HEK293 (cell line): ENCODE results near the gene TUBB4A.
A peak's percentile ranks its signal among the peaks of the same experiment; 100 is the strongest.

ENCODE experiments used
- CTCF ChIA-PET: fragments of 350-600 bp; formaldehyde crosslinking; extraction: SDS; loops from one replicate; lab custom pipeline; 2021; ENCODE audit warnings: antibody characterized with exemption; lab: Yijun Ruan, JAX
- POLR2A ChIA-PET: fragments of 300-600 bp; formaldehyde crosslinking; extraction: SDS; loops from one replicate; lab custom pipeline; 2020; ENCODE audit warnings: antibody characterized with exemption, inconsistent platforms; lab: Yijun Ruan, JAX
- H3K27ac ChIP-seq: fragments of 200-500 bp; sonication (Bioruptor generic); 2 replicates; pipeline ENCODE4 v1.5.1; 2014; ENCODE audit warnings: low read depth, low read length, control low read depth, inconsistent platforms; ENCODE audit errors: extremely low read depth
- H3K36me3 ChIP-seq, 2 experiments: fragments of 200-500 bp in 1 of 2; sonication (Bioruptor generic) in 1 of 2; 1 replicate in 1 of 2; 2 replicates in 1 of 2; pipeline ENCODE4 v1.5.1; 2014 to 2017; ENCODE audit warnings: inconsistent platforms in 2 of 2, low read length in 2 of 2; ENCODE audit not compliant: control insufficient read depth in 2 of 2, insufficient read depth in 1 of 2
- H3K4me1 ChIP-seq: fragments of 200-500 bp; sonication (Bioruptor generic); 2 replicates; pipeline ENCODE4 v1.5.1; 2014; ENCODE audit warnings: mild to moderate bottlenecking, low read length, inconsistent platforms; ENCODE audit not compliant: control insufficient read depth, insufficient read depth
- H3K4me3 ChIP-seq: 2 replicates; pipeline ENCODE4 v1.5.1; 2011; ENCODE audit warnings: low read depth, mild to moderate bottlenecking, control low read depth, low read length, moderate library complexity
- H3K9me3 ChIP-seq: fragments of 200-500 bp; sonication (Bioruptor generic); 2 replicates; pipeline ENCODE4 v1.5.1; 2014; ENCODE audit warnings: low read depth, low read length, inconsistent platforms; ENCODE audit not compliant: control insufficient read depth, insufficient read depth
- BCL11A ChIP-seq: fragments of 450-650 bp; formaldehyde crosslinking; IDR thresholded peaks from 2 replicates; pipeline ENCODE4 v1.5.1; 2016; ENCODE audit warnings: low read depth, missing biosample characterization, missing genetic modification characterization
- SP2 ChIP-seq: fragments of 450-650 bp; formaldehyde crosslinking; IDR thresholded peaks from 2 replicates; pipeline ENCODE4 v1.5.1; 2016; ENCODE audit warnings: missing biosample characterization, missing genetic modification characterization
- ZBTB17 ChIP-seq: fragments of 450-650 bp; formaldehyde crosslinking; IDR thresholded peaks from 2 replicates; pipeline ENCODE4 v1.5.1; 2016; ENCODE audit warnings: missing biosample characterization, missing genetic modification characterization
- ZFP69B ChIP-seq: fragments of 450-650 bp; formaldehyde crosslinking; IDR thresholded peaks from 2 replicates; pipeline ENCODE4 v1.5.1; 2016; ENCODE audit warnings: missing biosample characterization, missing genetic modification characterization
- ZNF112 ChIP-seq: fragments of 450-650 bp; formaldehyde crosslinking; IDR thresholded peaks from 2 replicates; pipeline ENCODE4 v1.5.0; 2017; ENCODE audit warnings: missing biosample characterization, missing genetic modification characterization
- ZNF155 ChIP-seq: fragments of 450-650 bp; formaldehyde crosslinking; IDR thresholded peaks from 2 replicates; pipeline ENCODE4 v1.5.1; 2016; ENCODE audit warnings: missing biosample characterization, missing genetic modification characterization
- ZNF211 ChIP-seq: fragments of 450-650 bp; formaldehyde crosslinking; IDR thresholded peaks from 2 replicates; pipeline ENCODE4 v1.5.1; 2016; ENCODE audit warnings: low read depth, missing biosample characterization, missing genetic modification characterization
- ZNF23 ChIP-seq: fragments of 450-650 bp; formaldehyde crosslinking; IDR thresholded peaks from 2 replicates; pipeline ENCODE4 v1.5.1; 2016; ENCODE audit warnings: missing biosample characterization, missing genetic modification characterization, borderline replicate concordance
- ZNF248 ChIP-seq: fragments of 450-650 bp; formaldehyde crosslinking; IDR thresholded peaks from 2 replicates; pipeline ENCODE4 v1.5.1; 2017; ENCODE audit warnings: missing biosample characterization, missing genetic modification characterization
- ZNF521 ChIP-seq: fragments of 450-650 bp; formaldehyde crosslinking; IDR thresholded peaks from 2 replicates; pipeline ENCODE4 v1.5.1; 2017; ENCODE audit warnings: missing biosample characterization, mild to moderate bottlenecking, missing genetic modification characterization
- ZNF530 ChIP-seq: fragments of 450-650 bp; formaldehyde crosslinking; IDR thresholded peaks from 2 replicates; pipeline ENCODE4 v1.5.1; 2016; ENCODE audit warnings: low read depth, missing biosample characterization, missing genetic modification characterization
- ZNF555 ChIP-seq: fragments of 450-650 bp; formaldehyde crosslinking; conservative IDR thresholded peaks from 2 replicates; pipeline ENCODE4 v1.5.1; 2017; ENCODE audit warnings: missing biosample characterization, mild to moderate bottlenecking, missing genetic modification characterization, inconsistent platforms
- ZNF610 ChIP-seq: fragments of 450-650 bp; formaldehyde crosslinking; IDR thresholded peaks from 2 replicates; pipeline ENCODE4 v1.5.1; 2016; ENCODE audit warnings: missing biosample characterization, missing genetic modification characterization, borderline replicate concordance
- TF ChIP-seq, protein P1 (sequence below): fragments of 450-650 bp; formaldehyde crosslinking; conservative IDR thresholded peaks from 2 replicates; pipeline ENCODE4 v1.5.1; 2016; ENCODE audit warnings: low read depth, missing biosample characterization, missing genetic modification characterization
- TF ChIP-seq, protein P2 (sequence below): fragments of 450-650 bp; formaldehyde crosslinking; IDR thresholded peaks from 2 replicates; pipeline ENCODE4 v1.5.1; 2016; ENCODE audit warnings: missing biosample characterization, missing genetic modification characterization, low read depth
- TF ChIP-seq, protein P3 (sequence below): fragments of 450-650 bp; formaldehyde crosslinking; IDR thresholded peaks from 2 replicates; pipeline ENCODE4; 2016; ENCODE audit warnings: missing biosample characterization, missing genetic modification characterization
- TF ChIP-seq, protein P4 (sequence below): IDR thresholded peaks from 2 replicates; pipeline ENCODE4 v1.6.1; 2011; ENCODE audit warnings: mild to moderate bottlenecking, low read depth, low read length, borderline replicate concordance
- TF ChIP-seq, protein P5 (sequence below): fragments of 450-650 bp; formaldehyde crosslinking; IDR thresholded peaks from 2 replicates; pipeline ENCODE4 v1.5.1; 2016; ENCODE audit warnings: missing biosample characterization, missing genetic modification characterization
- TF ChIP-seq, protein P6 (sequence below): fragments of 450-650 bp; formaldehyde crosslinking; IDR thresholded peaks from 2 replicates; pipeline ENCODE4 v1.5.0; 2017; ENCODE audit warnings: missing biosample characterization, missing genetic modification characterization, borderline replicate concordance
- TF ChIP-seq, protein P7 (sequence below): fragments of 450-650 bp; formaldehyde crosslinking; IDR thresholded peaks from 2 replicates; pipeline ENCODE4 v1.5.1; 2016; ENCODE audit warnings: missing biosample characterization, missing genetic modification characterization

The TUBB4A gene

DNA sequence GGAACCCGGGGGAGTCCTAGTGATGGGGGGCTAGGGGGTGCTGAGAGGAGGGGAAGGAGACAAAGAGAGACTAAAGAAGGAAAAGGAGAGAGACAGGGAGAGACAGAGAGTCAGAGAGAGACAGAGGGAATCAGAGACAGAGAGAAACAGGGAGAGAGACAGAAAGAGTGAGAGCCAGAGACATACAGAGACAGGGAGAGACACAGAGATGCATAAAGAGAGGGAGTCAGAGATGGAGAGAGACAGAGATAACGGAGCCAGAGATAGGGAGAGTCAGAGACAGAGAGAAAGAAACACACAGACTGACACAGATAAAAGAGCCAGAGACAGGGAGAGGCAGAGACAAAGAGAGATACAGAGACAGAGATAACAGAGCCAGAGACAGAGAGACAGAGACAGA is 27.2 kb upstream of the TUBB4A start (continued):
- TF ChIP-seq, protein P1, sequence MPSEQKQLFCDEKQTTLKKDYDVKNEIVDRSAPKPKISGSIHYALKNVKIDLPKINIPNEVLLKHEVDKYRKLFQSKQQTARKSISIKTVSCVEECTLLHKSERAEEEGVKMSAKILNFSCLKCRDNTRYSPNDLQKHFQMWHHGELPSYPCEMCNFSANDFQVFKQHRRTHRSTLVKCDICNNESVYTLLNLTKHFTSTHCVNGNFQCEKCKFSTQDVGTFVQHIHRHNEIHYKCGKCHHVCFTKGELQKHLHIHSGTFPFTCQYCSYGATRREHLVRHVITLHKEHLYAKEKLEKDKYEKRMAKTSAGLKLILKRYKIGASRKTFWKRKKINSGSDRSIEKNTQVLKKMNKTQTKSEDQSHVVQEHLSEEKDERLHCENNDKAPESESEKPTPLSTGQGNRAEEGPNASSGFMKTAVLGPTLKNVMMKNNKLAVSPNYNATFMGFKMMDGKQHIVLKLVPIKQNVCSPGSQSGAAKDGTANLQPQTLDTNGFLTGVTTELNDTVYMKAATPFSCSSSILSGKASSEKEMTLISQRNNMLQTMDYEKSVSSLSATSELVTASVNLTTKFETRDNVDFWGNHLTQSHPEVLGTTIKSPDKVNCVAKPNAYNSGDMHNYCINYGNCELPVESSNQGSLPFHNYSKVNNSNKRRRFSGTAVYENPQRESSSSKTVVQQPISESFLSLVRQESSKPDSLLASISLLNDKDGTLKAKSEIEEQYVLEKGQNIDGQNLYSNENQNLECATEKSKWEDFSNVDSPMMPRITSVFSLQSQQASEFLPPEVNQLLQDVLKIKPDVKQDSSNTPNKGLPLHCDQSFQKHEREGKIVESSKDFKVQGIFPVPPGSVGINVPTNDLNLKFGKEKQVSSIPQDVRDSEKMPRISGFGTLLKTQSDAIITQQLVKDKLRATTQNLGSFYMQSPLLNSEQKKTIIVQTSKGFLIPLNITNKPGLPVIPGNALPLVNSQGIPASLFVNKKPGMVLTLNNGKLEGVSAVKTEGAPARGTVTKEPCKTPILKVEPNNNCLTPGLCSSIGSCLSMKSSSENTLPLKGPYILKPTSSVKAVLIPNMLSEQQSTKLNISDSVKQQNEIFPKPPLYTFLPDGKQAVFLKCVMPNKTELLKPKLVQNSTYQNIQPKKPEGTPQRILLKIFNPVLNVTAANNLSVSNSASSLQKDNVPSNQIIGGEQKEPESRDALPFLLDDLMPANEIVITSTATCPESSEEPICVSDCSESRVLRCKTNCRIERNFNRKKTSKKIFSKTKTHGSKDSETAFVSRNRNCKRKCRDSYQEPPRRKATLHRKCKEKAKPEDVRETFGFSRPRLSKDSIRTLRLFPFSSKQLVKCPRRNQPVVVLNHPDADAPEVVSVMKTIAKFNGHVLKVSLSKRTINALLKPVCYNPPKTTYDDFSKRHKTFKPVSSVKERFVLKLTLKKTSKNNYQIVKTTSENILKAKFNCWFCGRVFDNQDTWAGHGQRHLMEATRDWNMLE (tag by site-specific recombination), result no peak

DNA sequence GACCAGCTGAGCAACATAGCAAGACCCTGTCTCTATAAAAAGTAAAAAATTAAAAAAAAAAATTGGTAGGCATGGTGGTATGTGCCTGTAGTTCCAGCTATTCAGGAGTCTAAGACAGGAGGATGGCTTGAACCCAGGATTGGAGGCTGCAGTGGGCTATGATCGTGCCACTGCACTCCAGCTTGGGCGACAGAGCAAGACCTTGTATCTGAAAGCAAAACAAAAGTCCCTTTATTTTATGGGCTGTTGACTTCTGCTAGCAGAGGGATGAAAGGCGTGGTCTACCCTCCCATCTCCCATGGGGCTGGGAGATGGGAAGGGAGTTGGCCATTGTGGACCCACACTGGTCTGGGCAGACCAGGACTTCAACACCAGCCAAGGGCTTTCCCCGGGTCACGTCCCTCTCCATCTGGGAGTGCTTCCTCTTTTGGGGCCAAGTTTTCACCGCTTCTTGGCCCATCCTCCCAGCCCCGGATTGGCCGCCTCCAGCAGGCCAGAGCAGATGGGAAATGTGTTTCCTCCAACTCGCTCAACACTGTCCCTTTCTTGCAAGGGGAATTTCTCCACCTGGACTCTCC is 26.5 kb upstream of the TUBB4A start:
- H3K27ac ChIP-seq, result no peak overlapping the region
- no peaks in the 10 kb centered on the region; the same call in 1 of the 2 replicates for H3K4me1 ChIP-seq
- no peak overlapping the region for H3K4me3 ChIP-seq
- H3K36me3 ChIP-seq, result no peaks in the 10 kb centered on the region
- H3K9me3 ChIP-seq, result no peaks in the 10 kb centered on the region
- POLR2A ChIA-PET, result interaction anchor here (0.6 kb wide), 3 partner anchors 12 to 49 kb away, joined by 3 to 6 read pairs (median 4); no protein-coding TSS in a partner anchor
- CTCF ChIA-PET, result interaction anchor here (0.6 kb wide), 1 partner anchor 322 kb away, joined by 3 read pairs; no protein-coding TSS in a partner anchor
- no peak for TF ChIP-seq ZNF555
- TF ChIP-seq, protein P2, sequence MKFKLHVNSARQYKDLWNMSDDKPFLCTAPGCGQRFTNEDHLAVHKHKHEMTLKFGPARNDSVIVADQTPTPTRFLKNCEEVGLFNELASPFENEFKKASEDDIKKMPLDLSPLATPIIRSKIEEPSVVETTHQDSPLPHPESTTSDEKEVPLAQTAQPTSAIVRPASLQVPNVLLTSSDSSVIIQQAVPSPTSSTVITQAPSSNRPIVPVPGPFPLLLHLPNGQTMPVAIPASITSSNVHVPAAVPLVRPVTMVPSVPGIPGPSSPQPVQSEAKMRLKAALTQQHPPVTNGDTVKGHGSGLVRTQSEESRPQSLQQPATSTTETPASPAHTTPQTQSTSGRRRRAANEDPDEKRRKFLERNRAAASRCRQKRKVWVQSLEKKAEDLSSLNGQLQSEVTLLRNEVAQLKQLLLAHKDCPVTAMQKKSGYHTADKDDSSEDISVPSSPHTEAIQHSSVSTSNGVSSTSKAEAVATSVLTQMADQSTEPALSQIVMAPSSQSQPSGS (tag by site-specific recombination), result no peak
- TF ChIP-seq, protein P3, sequence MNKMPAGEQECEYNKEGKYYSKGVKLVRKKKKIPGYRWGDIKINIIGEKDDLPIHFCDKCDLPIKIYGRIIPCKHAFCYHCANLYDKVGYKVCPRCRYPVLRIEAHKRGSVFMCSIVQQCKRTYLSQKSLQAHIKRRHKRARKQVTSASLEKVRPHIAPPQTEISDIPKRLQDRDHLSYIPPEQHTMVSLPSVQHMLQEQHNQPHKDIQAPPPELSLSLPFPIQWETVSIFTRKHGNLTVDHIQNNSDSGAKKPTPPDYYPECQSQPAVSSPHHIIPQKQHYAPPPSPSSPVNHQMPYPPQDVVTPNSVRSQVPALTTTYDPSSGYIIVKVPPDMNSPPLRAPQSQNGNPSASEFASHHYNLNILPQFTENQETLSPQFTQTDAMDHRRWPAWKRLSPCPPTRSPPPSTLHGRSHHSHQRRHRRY, result no peak
- no peak for TF ChIP-seq ZNF248
- TF ChIP-seq ZNF610, result no peak
- TF ChIP-seq, protein P4, sequence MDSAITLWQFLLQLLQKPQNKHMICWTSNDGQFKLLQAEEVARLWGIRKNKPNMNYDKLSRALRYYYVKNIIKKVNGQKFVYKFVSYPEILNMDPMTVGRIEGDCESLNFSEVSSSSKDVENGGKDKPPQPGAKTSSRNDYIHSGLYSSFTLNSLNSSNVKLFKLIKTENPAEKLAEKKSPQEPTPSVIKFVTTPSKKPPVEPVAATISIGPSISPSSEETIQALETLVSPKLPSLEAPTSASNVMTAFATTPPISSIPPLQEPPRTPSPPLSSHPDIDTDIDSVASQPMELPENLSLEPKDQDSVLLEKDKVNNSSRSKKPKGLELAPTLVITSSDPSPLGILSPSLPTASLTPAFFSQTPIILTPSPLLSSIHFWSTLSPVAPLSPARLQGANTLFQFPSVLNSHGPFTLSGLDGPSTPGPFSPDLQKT, result no peak
- TF ChIP-seq ZFP69B (tag by site-specific recombination), result peak; percentile 53; the same call in 1 of the 2 replicates
- TF ChIP-seq, protein P5, sequence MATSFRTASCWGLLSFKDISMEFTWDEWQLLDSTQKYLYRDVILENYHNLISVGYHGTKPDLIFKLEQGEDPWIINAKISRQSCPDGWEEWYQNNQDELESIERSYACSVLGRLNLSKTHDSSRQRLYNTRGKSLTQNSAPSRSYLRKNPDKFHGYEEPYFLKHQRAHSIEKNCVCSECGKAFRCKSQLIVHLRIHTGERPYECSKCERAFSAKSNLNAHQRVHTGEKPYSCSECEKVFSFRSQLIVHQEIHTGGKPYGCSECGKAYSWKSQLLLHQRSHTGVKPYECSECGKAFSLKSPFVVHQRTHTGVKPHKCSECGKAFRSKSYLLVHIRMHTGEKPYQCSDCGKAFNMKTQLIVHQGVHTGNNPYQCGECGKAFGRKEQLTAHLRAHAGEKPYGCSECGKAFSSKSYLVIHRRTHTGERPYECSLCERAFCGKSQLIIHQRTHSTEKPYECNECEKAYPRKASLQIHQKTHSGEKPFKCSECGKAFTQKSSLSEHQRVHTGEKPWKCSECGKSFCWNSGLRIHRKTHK, result no peak
- TF ChIP-seq ZNF211, result no peak
- TF ChIP-seq, protein P6, sequence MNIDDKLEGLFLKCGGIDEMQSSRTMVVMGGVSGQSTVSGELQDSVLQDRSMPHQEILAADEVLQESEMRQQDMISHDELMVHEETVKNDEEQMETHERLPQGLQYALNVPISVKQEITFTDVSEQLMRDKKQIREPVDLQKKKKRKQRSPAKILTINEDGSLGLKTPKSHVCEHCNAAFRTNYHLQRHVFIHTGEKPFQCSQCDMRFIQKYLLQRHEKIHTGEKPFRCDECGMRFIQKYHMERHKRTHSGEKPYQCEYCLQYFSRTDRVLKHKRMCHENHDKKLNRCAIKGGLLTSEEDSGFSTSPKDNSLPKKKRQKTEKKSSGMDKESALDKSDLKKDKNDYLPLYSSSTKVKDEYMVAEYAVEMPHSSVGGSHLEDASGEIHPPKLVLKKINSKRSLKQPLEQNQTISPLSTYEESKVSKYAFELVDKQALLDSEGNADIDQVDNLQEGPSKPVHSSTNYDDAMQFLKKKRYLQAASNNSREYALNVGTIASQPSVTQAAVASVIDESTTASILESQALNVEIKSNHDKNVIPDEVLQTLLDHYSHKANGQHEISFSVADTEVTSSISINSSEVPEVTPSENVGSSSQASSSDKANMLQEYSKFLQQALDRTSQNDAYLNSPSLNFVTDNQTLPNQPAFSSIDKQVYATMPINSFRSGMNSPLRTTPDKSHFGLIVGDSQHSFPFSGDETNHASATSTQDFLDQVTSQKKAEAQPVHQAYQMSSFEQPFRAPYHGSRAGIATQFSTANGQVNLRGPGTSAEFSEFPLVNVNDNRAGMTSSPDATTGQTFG, result no peak
- TF ChIP-seq ZBTB17 (tag by site-specific recombination), result no peak
- TF ChIP-seq ZNF23 (tag by site-specific recombination), result no peak
- TF ChIP-seq ZNF521, result no peak
- TF ChIP-seq ZNF155 (tag by site-specific recombination), result no peak
- TF ChIP-seq ZNF530 (tag by site-specific recombination), result no peak
- TF ChIP-seq BCL11A (tag by site-specific recombination), result no peak
- no peak for TF ChIP-seq ZNF112 (tag by site-specific recombination)
- TF ChIP-seq SP2 (tag by site-specific recombination), result peak; percentile 40; the same call in 1 of the 2 replicates
- TF ChIP-seq, protein P7, sequence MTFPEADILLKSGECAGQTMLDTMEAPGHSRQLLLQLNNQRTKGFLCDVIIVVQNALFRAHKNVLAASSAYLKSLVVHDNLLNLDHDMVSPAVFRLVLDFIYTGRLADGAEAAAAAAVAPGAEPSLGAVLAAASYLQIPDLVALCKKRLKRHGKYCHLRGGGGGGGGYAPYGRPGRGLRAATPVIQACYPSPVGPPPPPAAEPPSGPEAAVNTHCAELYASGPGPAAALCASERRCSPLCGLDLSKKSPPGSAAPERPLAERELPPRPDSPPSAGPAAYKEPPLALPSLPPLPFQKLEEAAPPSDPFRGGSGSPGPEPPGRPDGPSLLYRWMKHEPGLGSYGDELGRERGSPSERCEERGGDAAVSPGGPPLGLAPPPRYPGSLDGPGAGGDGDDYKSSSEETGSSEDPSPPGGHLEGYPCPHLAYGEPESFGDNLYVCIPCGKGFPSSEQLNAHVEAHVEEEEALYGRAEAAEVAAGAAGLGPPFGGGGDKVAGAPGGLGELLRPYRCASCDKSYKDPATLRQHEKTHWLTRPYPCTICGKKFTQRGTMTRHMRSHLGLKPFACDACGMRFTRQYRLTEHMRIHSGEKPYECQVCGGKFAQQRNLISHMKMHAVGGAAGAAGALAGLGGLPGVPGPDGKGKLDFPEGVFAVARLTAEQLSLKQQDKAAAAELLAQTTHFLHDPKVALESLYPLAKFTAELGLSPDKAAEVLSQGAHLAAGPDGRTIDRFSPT (tag by site-specific recombination), result no peak
